Mucosa of stomach (tissue), 1 donor: Measurements from ENCODE around the gene LITAF.

Experiments used
- H3K27me3 ChIP-seq: one replicate; pipeline ENCODE4 v1.7.0; 2013; ENCODE audit warnings: mild to moderate bottlenecking, low read length; ENCODE audit not compliant: control insufficient read depth, insufficient read depth
- H3K36me3 ChIP-seq: one replicate; pipeline ENCODE4 v1.7.0; 2013; ENCODE audit warnings: low read length; ENCODE audit not compliant: control insufficient read depth, insufficient read depth
- H3K4me1 ChIP-seq: one replicate; pipeline ENCODE4 v1.7.0; 2013; ENCODE audit warnings: mild to moderate bottlenecking, low read length; ENCODE audit not compliant: control insufficient read depth, insufficient read depth
- H3K4me3 ChIP-seq: one replicate; pipeline ENCODE4 v1.7.0; 2013; ENCODE audit warnings: low read length
- H3K9ac ChIP-seq: one replicate; pipeline ENCODE4 v1.7.0; 2013; ENCODE audit warnings: mild to moderate bottlenecking, low read length, moderate library complexity
- H3K9me3 ChIP-seq: one replicate; pipeline ENCODE4 v1.7.0; 2013; ENCODE audit warnings: mild to moderate bottlenecking, low read length, moderate library complexity; ENCODE audit not compliant: control insufficient read depth
- donor health status: Pancreatic carcinoma.

The LITAF gene

DNA sequence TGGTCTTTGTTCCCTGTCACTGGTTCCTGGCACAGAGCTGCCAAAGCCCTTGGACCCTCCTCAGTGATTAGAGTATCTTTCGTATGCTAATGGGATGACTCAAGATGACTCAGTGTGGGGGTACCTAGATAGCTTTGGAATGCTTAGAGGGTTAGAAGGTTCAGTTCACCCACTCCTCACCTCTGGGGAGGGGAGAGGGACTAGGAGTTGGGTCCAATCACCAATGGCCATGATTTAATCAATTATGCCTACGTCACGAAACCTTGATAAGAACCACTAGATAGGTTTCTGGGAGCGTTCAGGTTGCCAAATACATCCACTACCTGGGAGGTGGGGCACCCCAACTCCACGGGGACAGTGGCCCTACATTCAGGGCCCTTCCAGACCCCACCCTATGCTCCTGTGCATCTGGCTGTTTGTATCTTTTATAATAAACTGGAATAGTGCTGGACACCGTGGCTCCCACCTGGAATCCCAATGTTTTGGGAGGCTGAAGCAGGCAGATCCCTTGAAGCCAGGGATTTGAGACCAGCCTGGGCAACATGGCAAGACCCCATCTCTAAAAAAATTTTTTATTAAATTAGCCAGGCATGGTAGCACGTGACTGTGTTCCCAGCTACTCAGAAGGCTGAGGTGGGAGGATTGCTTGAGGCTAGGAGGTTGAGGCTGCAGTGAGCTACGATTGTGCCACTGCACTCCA lies 29.2 kb upstream of the LITAF start:
- no peak overlapping the region for H3K9ac ChIP-seq
- no peaks in the 10 kb centered on the region for H3K27me3 ChIP-seq
- no peaks in the 10 kb centered on the region for H3K9me3 ChIP-seq
- peaks cover 29% of the 10 kb centered on the region for H3K4me1 ChIP-seq
- no peak overlapping the region for H3K4me3 ChIP-seq
- no peaks in the 10 kb centered on the region for H3K36me3 ChIP-seq

DNA sequence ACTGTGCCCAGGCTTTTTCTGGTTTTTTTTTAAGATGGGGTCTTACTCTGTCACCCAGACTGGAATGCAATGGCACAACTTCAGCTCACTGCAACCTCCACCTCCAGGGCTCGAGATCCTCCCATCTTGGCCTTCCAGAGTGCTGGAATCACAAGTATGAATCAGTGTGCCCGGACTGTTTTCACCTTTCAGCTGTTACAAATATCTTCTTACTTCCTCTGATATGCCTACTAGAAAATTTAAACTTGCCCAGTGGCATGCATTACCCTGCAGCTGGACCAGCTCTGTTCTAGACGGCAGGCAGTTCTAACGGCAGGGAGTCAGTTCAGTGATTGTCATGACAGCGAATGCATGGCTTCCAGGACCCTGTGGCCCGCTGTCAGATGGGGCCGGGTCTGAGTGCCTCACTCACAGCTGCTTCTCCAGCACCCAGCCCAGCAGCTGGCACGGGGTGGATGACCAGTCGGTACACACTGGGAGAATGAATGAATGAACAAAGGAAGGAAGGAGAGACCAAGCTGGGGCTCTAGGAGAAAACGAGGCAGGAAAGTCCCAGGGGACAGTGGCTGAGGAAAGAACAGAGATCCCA lies 28.0 kb upstream of the LITAF start:
- H3K9me3 ChIP-seq: no peaks in the 10 kb centered on the region
- no peaks in the 10 kb centered on the region for H3K27me3 ChIP-seq
- H3K36me3 ChIP-seq: no peaks in the 10 kb centered on the region
- H3K9ac ChIP-seq: no peak overlapping the region
- peaks cover 29% of the 10 kb centered on the region for H3K4me1 ChIP-seq
- no peak overlapping the region for H3K4me3 ChIP-seq

DNA sequence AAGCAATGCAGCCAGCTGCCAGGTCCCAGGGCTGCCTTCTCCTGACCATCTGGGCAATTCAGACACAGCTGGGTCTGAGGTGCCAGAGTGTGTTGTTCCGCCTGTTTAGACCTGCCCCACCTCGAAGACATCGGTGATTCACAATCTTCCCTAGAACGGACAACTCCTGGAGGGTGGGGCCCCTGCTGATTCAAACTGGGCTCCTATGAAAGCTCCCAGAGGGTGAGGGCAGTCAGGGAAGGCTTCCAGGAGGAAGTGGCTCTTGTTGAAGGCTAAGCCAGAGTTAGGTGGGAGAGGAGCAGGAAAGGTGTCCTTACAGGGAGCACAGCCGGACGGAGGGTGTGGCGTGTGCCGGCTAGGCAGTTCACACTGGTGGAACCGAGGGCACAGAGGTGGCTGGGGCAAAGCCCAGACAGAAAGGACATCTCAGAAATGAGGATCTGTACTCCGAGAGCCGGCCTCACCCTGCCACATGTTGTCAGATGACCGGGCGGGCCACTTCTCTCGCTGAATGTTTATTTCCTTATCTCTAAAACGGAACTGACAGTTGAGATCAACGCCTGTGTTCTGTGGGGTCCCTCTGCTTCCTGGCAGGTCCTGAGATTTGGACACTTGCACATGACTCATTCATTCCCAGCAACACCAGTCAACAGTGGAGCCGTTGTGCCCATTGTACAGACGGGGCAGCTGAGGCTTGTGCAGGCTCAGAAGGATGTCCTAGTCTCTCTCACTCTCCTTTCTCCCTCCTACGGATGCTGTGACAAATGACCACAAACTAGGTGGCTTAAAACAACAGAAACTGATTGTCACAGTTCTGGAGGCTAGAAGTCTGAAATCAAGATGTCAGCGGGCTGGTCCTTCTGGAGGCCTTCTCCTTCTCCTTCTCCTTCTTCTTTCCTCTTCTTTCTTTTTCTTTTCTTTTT lies 26.9 kb upstream of the LITAF start:
- no peak overlapping the region for H3K4me3 ChIP-seq
- H3K4me1 ChIP-seq: peaks cover 29% of the 10 kb centered on the region
- H3K9ac ChIP-seq: peak overlapping the region; percentile 56
- no peaks in the 10 kb centered on the region for H3K27me3 ChIP-seq
- no peaks in the 10 kb centered on the region for H3K9me3 ChIP-seq
- no peaks in the 10 kb centered on the region for H3K36me3 ChIP-seq

DNA sequence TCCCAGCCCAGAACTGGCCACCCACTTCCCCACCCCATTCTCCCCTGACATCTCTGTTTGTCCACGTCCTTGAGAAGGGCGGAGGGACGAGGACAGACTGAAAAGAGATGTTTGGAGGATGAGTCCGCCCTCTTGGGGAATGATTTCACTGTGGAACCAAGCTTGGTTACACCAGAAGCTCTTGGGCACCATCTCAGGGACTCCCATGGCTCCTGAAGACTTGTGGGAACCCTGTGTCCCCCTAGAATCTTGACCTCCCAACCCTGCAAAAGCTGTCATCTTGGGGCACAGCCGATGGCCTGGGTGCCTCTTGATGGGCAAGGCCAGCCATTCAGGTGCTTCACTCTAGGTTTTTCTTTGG lies 25.9 kb upstream of the LITAF start:
- Histone ChIP-seq H3K36me3 (no peaks in the 10 kb centered on the region), H3K9me3 (no peaks in the 10 kb centered on the region), H3K27me3 (no peaks in the 10 kb centered on the region), H3K4me3 (no peak overlapping the region), H3K9ac (no peak overlapping the region), H3K4me1 (peaks cover 29% of the 10 kb centered on the region)

DNA sequence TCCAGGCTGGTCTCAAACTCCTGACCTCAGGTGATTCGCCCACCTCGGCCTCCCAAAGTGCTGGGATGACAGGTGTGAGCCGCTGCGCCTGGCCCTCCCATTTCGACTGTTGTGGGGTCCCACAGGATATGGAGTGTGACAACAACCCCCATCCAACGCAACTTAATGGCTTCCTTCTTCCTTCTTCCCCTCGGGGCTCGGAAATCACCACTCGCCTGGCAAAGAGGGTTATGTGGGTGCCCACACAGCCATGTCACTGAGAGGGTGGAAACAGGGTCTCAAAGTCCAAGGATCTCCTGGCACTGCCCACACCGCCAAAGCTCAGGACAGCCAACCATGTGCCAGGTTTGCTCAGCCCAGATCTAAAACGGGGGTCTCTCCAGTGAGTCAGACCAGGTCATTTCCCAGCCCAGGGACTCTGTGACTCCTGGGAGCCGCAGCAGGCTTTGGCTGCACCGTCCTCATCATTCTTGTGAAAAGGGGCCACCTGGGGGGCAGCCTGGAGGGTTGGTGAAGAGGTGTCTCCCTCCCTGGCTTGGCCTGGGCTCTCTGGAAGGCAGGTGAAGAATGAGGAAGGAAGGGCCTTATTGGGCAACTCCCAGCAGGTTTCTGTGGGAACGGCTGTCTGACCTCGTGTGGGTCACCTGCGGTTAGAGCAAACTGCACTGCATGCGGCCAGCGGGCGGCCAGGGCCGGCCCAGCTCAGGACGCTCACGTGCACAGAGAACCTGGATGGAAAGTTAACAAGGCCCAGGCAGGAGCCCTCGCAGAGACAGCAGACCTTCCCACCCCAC lies 25.3 kb upstream of the LITAF start:
- no peak overlapping the region for H3K4me3 ChIP-seq
- no peaks in the 10 kb centered on the region for H3K9me3 ChIP-seq
- H3K36me3 ChIP-seq: no peaks in the 10 kb centered on the region
- H3K4me1 ChIP-seq: peaks cover 29% of the 10 kb centered on the region
- H3K9ac ChIP-seq: no peak overlapping the region
- H3K27me3 ChIP-seq: no peaks in the 10 kb centered on the region

DNA sequence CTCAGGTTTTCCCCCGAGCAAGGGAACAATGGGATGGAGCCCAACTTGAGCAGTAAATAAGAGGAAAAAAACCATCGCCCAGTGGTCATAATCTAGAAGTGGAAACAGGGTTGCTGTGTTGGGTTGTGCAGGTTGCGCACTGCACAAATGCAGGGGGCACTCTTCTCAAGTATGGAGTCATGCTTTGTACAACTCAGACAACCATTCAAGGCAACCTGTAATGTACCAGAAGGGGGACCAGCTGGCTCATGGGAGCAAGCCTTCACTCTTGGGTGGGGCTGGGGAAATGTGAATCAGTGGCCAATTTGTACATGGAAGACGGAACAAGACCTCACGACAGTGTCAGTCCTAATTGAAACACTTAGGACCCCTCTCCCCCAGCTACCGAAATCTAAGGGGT lies 23.9 kb upstream of the LITAF start:
- Histone ChIP-seq H3K36me3 (no peaks in the 10 kb centered on the region), H3K4me1 (peaks cover 23% of the 10 kb centered on the region), H3K4me3 (no peak overlapping the region), H3K9ac (no peak overlapping the region), H3K9me3 (no peaks in the 10 kb centered on the region), H3K27me3 (no peaks in the 10 kb centered on the region)

DNA sequence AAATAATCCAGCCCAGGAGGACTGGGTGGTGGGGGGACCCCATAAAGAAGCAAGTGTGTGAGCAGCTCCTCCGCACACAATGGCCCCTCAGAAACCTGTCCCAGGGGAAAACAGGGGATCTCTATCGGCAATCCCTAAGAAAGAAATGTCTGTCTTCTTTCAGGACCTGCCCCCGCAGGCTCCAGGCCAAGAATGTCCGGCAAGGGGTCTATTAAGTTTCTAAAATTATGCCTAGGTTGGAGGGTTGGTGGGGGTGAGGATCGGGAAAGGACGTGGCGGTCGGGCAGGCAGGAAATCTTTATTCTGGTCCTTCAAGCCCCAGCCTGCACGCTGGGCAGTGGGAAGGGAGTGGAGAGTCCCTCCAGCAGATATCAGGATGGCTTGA lies 23.4 kb upstream of the LITAF start:
- Histone ChIP-seq H3K9me3 (no peaks in the 10 kb centered on the region), H3K9ac (no peak overlapping the region), H3K27me3 (no peaks in the 10 kb centered on the region), H3K4me1 (peaks cover 22% of the 10 kb centered on the region), H3K4me3 (no peak overlapping the region), H3K36me3 (no peaks in the 10 kb centered on the region)

DNA sequence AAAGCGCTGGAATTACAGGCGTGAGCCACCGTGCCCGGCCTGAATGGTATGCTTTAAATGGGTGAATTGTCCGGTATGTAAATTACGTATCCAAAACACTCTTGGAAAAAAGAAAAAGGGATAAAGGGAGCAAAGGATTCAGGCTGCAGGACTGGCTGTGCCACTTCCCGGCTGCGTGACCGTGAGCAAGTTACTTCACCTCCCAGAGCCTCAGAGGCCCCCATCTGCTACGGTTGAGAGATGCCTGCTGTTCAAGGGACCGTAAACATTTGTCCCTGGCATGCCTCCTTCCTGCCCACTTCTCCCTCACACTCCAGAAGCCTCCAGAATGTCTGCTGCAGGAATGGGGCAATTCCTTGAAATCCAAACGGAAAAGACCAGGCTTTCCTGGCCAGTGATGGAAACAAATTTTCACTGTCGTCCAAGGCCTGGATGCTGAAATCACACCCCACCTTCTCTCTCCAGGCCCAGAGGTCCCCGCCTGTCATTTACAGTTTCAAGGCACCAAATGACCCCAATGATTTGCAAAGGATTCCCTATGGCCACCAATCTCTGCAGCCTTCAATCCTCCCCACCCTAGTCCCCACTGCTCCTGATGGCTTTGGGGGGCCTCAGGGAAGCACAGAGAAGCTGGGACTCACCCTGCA lies 22.9 kb upstream of the LITAF start:
- Histone ChIP-seq H3K9ac (no peak overlapping the region), H3K9me3 (no peaks in the 10 kb centered on the region), H3K27me3 (no peaks in the 10 kb centered on the region), H3K4me3 (no peak overlapping the region), H3K4me1 (peaks cover 22% of the 10 kb centered on the region), H3K36me3 (no peaks in the 10 kb centered on the region)

DNA sequence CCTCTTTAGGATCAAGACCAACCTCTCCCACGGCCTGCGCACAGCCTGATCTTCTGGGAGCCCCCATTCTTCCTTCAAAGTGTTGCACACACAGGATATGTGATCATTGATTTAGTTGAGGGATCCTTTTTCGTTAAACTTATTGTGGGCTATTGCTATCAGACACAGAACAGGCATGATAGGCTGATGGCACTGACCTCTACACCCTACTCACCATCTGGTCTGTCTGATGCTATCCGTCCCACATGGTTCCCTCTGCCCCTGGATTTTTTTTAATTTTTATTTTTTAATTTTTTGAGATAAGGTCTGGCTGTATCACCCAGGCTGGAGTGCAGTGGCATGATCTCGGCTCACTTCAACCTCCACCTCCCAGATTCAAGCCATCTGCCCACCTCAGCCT lies 19.2 kb upstream of the LITAF start:
- H3K36me3 ChIP-seq: no peaks in the 10 kb centered on the region
- no peaks in the 10 kb centered on the region for H3K27me3 ChIP-seq
- H3K9ac ChIP-seq: no peak overlapping the region
- H3K4me1 ChIP-seq: no peaks in the 10 kb centered on the region
- no peaks in the 10 kb centered on the region for H3K9me3 ChIP-seq
- H3K4me3 ChIP-seq: no peak overlapping the region

DNA sequence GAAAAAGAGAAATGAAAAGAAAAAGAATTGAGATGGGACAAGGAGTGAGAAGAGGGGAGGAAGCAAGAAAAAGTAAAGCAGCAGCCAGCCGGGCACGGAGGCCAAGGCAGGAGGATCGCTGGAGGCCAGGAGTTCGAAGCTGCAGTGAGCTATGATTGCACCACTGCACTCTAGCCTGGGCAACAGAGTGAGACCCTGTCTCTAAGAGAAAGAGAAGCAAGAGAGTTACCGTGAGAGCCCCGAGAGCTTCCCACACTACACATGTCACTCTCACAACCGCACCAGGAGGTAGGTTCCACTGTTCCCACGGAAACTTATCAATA lies 18.8 kb upstream of the LITAF start:
- Histone ChIP-seq H3K9ac (no peak overlapping the region), H3K27me3 (no peaks in the 10 kb centered on the region), H3K36me3 (no peaks in the 10 kb centered on the region), H3K4me3 (no peak overlapping the region), H3K4me1 (no peaks in the 10 kb centered on the region), H3K9me3 (no peaks in the 10 kb centered on the region)

DNA sequence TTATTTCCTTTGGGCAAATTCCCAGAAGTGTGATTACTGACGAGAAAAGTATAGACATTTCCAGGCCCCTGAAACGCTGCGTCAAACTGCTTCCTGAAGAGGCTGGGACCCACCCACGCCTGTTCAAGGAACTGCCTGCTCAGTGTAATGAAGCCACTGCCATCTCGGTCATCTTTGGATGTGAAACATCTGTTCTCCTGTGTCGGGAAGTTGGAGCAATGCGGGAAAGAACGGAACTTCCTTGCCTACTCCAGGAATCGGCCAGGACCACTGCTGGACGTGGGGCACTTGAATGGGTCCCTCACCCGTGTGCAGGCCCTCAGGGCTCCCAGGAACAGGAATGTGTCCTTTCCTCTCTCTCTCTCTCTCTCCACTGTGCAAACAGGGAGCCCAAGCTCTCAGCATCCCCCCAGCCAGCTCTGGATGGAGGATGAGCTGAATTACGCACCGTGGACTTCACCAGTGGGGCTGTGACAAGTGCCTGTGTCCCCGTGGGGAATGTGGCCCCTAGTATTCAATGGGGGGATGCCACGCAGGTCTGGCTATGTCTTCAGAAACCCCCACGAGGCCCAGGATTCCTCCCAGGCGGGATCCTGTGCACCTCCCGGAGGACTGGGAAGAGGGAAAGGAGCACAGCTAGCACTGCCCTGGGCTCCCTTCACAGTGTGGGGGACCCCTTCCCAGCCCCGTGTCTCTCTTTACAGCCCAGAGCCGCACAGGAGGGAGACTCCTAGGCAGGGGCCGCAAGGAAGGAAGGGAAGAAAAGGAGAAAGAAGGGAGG lies 18.3 kb upstream of the LITAF start:
- no peak overlapping the region for H3K9ac ChIP-seq
- no peaks in the 10 kb centered on the region for H3K9me3 ChIP-seq
- no peaks in the 10 kb centered on the region for H3K36me3 ChIP-seq
- no peaks in the 10 kb centered on the region for H3K4me1 ChIP-seq
- H3K27me3 ChIP-seq: no peaks in the 10 kb centered on the region
- H3K4me3 ChIP-seq: no peak overlapping the region
